Measurements from ENCODE around the gene SLC22A3.
"Not testable (repeated sequence)": the region's sequence is repeated elsewhere in the genome, so short reads cannot be mapped to it uniquely, and the experiment has no call there.

Gene SLC22A3, protein sequence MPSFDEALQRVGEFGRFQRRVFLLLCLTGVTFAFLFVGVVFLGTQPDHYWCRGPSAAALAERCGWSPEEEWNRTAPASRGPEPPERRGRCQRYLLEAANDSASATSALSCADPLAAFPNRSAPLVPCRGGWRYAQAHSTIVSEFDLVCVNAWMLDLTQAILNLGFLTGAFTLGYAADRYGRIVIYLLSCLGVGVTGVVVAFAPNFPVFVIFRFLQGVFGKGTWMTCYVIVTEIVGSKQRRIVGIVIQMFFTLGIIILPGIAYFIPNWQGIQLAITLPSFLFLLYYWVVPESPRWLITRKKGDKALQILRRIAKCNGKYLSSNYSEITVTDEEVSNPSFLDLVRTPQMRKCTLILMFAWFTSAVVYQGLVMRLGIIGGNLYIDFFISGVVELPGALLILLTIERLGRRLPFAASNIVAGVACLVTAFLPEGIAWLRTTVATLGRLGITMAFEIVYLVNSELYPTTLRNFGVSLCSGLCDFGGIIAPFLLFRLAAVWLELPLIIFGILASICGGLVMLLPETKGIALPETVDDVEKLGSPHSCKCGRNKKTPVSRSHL

DNA sequence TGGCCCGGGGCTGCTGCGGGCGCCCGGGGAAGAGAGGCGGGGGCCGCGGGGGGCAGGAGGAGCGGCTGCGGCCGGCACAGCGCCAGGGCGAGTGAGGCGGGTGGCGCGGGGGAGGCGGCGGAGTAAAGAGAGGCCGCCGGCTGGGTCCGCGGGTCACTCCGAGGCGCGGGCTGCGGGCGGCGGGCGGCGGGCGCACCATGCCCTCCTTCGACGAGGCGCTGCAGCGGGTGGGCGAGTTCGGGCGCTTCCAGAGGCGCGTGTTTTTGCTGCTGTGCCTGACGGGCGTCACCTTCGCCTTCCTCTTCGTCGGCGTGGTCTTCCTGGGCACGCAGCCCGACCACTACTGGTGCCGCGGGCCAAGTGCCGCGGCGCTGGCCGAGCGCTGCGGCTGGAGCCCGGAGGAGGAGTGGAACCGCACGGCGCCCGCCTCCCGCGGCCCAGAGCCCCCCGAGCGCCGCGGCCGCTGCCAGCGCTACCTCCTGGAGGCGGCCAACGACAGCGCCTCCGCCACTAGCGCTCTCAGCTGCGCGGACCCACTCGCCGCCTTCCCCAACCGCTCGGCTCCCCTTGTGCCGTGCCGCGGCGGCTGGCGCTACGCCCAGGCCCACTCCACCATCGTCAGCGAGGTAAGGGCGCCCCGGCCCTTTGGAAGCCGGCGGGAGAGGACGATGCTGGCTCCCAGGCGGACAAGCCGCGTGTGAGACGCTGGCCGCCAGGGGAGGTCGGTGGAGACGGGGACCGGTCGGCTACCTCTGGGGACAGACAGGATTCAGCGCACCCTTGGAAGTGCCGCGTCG is at the start of gene SLC22A3:
SLC22A3 (plus strand) TSS at position 156 of the 797 bp plus-strand sequence; CDS start at position 198, 42 bp downstream.
- DNase-seq (ENCODE audit: low spot score): peak; percentile 56

DNA sequence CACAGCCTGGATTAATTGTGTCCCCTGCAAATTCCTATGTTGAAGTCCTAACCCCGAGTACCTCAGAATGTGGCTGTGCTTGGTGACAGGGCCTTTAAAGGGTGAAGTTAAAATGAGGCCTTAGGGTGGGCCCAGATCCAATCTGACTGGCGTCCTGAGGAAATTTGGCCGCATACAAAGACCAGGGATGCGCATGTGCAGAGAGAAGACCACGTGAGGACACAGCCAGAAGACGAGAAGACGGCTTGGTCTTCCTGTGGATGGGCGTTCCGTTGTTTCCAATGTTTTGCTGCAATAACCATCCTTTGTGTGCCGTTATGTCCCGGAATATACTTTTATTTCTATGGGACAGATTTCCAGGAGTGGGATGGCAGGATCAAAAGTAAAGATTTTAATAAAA is 48.6 kb upstream of the SLC22A3 start:
- no peak for DNase-seq (ENCODE audit: low spot score)

DNA sequence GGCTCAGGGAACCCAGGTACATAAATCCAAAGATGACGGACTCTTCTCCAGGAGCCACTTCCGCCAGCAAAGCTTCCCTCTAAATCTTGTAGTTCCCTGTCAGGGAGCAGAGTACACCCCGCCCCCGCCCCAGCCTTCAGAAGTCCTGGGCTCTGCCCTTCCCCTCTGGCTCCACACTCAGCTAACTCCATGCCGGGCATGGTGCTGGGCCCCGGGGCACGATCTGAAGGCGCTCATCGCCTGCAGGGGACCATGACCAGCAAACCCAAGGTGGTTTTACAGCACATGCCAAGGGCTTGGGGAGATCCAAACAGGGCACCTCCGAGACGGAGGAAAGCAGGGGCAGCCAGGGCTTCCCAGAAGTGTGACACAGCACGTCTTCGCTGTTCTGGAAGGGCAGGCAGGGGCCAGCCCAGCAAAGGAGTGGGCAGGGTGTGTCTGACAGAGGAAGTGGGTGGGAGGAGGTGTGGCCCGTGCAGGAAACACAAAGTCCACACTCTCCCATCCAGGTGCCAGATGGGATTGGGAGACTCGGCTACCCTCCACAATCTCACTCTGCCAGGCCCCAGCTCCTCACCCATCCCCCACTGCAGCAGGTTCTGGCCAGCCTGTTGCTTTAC is 48.0 kb upstream of the SLC22A3 start:
- DNase-seq (ENCODE audit: low spot score): peak; percentile 82

DNA sequence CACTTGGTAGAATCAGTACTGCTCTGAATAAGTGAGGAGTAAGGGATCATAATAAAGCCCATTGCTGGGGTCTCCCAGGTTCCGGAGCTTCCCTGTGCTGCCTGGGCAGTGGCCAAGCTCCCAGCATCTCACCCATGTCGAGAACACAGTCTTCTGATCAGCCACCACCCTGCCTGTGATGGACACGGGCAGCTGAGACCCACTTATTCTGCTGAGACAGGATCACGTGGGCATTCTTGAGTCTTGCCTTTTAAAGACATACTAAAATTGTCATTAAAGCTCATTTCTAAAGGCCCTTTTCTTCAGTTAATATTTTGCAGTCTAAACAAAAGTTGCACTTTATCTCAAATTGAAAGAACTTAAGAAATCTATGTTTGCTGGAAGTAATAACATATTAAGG is 46.8 kb upstream of the SLC22A3 start:
- no peak for DNase-seq (ENCODE audit: low spot score)

DNA sequence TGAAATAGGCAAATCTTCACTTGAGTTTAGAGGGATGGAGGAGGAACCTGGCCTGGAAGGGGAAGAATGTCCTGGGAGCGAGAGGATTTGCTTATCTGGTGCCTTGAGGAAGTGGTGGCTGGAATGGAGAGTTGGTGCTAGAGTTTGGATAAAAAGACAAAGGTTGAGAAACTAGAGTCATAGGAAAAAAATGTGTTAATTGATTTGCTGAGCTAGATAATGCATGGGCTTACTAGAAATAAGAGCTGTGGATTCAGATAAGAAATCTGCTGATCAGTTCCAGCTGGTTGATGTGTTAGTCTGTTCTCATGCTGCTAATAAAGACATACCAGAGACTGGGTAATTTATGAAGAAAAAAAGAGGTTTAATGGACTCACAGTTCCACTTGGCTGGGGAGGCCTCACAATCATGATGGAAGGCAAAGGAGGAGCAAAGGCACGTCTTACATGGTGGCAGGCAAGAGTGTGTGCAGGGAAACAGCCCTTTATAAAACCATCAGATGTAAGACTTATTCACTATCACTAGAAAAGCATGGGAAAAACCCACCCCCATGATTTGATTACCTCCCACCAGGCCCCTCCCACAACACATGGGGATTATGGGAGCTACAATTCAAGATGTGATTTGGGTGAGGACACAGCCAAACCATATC is 45.6 kb upstream of the SLC22A3 start:
- DNase-seq (ENCODE audit: low spot score): not testable (repeated sequence)

DNA sequence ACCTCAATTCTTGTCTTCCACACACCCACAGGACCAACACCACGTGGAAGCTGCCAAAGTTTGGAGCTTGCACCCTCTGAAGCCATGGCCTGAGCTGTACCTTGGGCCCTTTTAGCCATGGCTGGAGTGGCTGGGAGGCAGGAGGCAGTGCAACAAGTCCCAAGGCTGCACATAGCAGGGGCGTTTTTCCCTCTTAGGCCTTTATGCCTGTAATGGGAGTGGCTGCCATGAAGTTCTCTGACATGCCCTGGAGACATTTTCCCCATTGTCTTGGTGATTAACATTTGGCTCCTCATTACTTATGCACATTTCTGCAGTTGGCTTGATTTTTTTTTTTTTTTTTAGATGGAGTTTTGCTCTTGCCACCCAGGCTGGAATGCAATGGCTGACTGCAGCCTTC is 44.4 kb upstream of the SLC22A3 start:
- no peak for DNase-seq (ENCODE audit: low spot score)

DNA sequence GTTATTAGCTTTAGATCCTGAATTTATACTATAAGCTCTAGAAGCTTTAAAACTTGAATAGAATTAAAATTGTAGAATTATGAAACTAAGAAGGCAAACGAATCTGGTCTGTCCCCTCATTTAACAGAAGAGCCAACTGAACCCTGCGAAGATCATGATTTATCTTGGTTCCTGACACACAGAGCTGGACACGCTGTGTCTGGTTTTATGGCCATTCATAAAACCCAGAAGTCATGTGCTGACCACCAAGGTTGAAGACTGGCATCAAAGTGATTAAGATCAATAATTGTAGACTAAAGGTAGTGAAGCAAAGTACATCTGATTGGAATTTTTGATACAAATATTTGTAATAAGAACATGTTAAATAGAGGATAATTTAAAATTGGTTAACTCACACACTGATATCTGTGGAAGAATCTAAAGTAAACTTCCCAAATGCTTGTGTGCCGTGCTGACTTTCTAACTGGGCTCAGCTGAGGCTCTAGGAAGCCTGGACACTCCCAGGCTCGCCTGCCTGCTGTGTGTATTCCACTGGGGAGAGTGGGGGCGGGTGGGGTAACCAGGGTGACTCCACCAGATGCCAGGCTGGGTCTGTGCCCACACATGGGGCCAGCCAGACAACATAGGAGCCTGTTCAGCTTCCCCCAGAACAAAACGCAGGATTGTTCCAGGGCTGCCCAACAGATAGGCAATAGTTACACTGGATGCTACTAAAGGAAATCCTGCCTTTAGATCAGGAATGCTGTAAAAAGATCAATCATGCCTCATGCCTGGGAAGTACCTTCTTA is 42.1 kb upstream of the SLC22A3 start:
- DNase-seq (ENCODE audit: low spot score): no peak

DNA sequence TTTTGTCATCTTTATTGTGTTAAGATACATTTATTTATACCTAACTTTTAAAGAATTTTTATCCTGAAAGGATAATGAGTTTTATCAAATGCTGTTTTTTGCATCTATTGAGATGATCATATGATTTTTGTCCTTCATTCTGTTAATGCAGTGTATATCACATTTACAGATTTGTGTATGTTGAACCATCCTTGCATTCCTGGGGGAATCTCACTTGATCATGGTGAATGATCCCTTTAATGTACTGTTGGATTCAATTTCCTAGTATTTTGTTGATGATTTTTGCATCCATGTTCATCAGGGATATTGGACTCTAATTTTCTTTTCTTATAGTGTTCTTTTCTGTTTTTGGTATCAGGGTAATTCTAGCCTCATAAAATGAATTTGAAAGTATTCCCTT is 38.5 kb upstream of the SLC22A3 start:
- DNase-seq (ENCODE audit: low spot score): no peak

DNA sequence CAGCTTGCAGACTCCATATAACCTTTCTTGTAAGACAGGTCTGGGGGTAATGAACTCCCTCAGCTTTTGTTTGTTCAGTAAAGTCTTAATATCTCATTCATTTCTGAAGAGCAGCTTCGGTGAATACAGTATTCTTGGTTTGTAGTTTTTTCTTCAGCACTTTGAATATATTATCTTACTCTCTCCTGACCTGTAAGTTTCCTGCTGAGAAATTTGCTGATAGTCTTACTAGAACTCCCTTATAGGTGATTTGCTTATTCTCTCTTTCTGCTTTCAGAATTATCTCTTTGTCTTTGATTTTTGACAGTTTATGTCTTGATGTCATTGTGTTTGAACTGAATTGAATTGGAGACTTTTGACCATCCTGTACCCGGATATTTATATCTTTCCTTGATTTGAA is 35.3 kb upstream of the SLC22A3 start:
- no peak for DNase-seq (ENCODE audit: low spot score)

DNA sequence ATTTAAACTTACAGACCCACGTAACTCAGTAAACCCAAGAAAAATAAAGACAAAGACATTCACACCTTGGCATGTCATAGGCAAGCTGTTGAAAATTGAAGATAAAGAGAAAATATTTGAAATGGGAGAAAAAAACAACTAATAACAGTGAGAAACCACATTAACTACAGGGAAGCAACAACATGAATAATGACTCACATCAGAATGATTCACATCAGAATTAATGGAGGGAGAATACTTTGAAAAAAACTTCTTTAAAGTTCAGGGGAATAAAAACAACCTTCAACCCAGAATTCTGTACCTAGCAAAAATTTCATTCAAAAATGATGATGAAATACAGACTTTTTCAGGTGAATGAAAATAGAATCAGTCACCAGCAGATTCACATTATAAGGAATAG is 32.9 kb upstream of the SLC22A3 start:
- DNase-seq (ENCODE audit: low spot score): peak; percentile 35

DNA sequence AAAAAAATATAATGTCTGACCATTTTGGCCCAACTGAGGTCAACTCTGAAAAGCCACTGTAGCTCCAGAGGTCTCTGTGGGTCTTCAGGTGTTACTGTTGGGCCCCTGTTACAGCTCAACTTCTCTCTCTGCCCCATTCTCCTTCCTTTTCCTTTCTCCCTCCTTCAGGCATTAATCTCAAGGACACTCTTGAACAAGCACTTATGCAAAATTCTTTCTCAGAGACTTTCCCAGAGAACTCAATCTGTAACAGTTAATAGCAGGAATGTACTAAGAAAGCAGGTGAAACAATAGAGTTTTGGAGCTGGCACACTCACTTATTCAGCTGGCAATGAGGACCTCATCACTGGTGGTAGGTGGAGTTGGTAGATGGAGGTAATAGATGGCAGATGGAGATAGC is 31.9 kb upstream of the SLC22A3 start:
- no peak for DNase-seq (ENCODE audit: low spot score)

DNA sequence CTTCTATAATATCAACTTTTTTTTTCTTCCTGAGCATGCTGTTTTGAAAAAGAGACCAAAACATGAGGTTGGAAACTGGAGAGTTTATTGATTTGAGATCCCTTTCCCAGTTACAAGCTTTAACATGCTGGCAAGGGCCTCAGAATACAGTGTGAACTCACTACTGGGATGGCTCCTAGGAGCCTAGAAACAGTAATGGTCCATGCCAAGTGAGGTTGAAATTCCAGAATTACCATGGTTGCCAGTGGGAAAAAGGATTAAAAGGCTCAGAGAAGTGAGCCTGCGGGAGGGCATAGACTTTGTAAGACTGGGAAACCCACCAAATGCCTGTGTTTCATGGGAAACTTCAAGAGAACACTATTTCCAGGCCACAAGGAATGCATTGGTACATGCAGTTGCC is 28.9 kb upstream of the SLC22A3 start:
- DNase-seq (ENCODE audit: low spot score): no peak

DNA sequence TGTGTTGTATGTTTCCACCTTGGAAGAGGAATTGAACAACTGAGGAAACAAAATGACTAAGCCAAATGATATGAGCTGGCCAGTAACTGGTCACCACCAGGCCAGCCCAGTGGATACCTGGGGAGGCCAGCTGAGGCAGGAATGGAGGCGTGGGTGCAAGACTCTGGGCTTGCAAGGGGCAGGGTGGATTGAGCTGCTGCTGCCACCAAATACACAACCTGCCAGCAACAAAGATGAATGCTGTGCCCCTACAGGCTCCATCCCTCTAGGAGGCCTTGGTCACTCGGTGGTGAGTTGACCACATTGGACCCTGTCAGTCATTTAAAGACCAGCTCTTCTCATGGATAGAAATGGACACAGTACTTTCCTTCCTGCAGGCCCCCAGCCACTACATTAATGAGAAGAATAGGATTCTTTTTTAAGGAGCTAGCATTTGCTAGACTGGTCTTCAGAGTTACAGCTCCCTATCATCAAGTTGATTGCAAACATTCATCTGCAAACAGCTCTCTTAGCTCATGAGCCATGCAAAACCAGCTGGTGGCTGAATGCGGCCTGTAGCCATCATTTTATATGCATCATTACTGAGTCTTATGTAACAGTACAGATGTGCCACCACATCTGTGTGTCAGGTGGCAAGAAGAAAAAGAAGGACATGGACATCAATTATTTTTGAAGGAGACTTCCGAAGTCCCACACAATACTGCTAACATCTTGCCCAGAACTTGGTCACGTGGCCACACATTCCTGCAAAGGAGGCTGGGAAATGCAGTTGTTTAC is 26.3 kb upstream of the SLC22A3 start:
- no peak for DNase-seq (ENCODE audit: low spot score)

DNA sequence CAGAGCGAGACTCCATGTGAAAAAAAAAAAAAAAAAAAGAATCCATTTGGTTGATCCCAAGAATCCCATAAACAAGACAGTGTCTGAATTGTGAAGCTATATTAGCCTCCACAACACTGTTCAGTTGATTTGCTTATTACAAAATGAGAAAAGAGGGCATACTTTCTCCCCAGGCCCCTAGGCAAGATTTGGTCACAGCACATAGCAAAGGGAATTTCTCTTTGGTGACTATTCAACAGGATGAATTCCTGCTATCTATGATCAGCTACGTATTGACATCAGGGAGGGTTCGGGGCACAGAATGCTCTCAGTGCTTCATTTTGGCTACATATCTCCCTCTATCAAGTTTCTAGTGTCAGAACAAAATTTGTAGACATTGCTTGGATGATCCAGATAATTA is 20.2 kb upstream of the SLC22A3 start:
- peak; percentile 16 for DNase-seq (ENCODE audit: low spot score)

DNA sequence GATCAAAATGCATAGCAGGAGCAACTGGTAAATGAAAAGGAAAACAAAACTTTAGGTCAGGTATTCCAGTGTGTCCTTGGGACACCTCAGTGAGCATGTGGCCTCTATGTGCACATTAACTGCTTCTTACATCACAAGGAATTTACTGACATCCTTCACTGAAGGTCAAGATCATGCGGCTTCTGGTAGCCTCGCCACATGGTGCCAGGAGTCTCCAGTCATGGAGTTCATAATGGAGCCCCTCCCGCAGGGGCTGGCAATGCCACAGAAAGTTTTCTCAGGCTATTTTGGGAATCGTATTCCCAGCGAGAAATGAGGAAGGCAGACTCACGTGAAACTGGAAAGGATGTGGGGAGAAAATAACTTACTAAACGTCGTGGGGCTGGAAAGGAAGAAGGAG is 19.7 kb upstream of the SLC22A3 start:
- peak; percentile 42 for DNase-seq (ENCODE audit: low spot score)

DNA sequence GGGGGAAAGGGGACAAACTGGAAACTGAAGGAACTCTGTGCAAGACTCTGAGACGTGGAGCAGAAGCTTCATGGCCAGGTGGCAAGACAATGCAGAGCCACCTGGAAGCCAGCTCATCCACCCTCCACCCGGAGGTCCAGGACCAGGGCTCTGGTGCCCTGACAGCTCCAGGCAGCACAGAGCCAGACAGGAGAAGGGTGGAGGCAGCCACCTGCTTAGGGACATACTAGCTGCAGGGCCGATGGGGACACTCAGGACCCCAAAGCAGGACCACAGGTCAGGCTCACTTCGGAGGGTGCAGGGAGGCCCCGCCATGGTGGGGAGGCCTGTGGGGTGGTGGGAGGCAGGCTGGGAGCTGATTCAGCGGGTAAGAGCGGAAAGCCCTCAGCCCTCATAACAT is 19.0 kb upstream of the SLC22A3 start:
- no peak for DNase-seq (ENCODE audit: low spot score)

DNA sequence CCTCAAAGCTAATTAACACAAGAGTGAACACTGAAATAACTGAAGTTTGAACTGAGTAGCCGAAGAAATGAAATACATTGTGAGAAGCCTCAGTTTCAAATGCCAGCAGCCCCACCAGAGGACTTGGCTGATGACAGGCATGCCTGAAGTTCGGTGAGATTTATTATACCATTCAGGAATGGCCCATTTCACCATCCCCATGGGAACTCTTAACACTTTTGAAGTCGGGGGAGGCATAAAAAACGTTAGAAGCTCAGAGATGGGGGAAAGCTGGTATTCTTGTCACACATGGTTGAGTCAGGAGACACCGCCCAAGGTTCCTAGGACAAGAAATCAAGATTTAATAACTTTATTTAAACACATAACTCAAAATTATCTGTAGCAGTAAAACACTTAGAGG is 17.6 kb upstream of the SLC22A3 start:
- no peak for DNase-seq (ENCODE audit: low spot score)

DNA sequence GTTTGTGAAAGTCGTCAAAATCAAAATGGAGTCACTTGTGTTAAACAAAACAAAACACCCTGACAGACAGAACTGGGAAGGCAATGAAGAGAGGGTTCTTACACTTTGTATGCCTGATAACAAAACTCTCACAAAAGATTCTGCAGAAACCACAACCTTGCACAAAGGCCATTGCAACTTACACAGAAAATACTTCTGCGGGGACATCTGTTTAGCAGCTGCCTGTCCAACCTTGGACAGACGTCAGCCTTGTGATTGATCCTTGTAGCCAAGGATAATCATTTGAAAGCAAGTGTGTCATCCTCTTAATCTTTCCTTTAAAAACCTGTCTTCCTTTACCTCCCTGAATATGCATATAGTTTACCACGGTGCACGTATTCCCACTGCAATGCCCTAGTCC is 17.0 kb upstream of the SLC22A3 start:
- no peak for DNase-seq (ENCODE audit: low spot score)

DNA sequence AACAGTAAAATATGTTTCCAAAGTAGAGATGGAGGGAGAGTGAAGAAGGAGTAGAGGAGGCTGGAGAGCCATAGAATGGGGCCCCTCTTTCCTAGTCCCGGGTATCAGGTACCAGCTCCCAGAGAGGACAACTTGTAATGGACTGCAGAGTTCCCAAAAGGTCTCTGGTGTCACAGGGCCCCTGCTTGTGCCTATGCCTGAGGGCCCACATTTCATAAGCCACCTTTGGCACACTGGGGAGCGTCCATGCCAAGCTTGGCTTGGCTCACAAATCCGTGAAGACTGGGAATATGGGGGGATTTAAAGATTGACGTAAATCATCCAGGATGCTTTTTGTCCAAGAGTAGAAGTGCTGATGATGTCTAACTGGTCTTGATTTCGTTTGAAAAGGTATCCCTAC is 16.4 kb upstream of the SLC22A3 start:
- no peak for DNase-seq (ENCODE audit: low spot score)

DNA sequence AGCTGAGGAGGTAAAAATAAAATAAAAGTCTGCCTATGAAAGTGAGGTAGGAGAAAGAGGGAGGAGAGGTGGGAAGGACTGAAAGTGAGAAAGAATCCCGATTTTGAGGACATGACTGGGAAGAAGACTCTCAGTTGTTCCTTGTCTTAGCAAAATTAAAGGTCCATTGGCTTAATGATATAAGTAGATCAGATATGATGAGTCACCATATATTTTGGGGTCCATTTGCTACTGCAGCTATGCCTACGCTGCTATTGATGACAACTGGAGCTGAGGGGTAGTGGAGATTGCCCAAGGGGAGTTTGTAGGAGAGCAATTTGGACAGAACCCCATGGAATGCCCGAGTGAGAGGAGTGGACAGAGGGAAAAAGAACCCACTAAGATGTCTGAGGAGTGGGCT is 15.1 kb upstream of the SLC22A3 start:
- DNase-seq (ENCODE audit: low spot score): no peak

DNA sequence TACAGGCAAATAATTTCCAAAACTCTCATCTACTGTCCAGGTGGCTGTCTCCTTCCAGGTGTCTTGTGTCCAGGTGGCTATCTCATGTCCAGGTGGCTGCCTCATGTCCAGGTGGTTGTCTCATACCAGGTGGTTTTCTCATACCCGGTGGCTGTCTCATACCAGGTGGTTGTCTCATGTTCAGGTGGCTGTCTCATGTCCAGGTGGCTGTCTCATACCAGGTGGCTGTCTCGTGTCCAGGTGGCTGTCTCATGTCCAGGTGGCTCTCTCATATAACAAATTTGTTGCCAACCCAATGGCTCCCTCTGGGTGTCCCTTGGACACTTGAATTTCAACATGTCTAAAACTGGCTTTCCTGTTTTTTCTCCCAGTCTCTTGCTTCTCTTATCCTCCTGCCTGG is 14.3 kb upstream of the SLC22A3 start:
- peak; percentile 55 for DNase-seq (ENCODE audit: low spot score)

All from kidney tubule cell (primary cell).